ENCODE measurements around the gene PUSL1. TPM values are rescaled to one million over a fixed set of nuclear protein-coding genes. Genes with fewer than 3 reads are reported as not detected.

PUSL1 gene
- total RNA-seq, 1 experiment from 2014 or later = 38.0 TPM

DNA sequence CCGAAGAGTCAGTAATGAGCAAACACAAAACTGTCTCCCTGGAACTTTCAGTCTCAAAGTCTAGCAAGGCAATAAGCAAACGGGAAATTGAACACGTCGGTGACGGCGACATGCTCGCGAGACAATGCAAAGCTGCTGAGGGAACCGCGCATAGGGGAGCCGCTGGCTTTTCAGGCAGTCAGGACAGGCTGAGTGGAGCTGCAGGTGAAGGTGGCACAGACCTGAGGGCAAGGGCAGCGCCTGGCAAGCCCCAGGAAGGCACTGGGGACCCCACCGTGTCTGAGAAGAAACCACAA lies 11.2 kb downstream of the PUSL1 start:
- H3K23ac ChIP-seq (ENCODE audit: insufficient read length, low read depth, low read length) = no peak overlapping the region
- no peak overlapping the region for H3K18ac ChIP-seq (ENCODE audit: insufficient read length, low read depth, low read length)
- H3K56ac ChIP-seq (ENCODE audit: insufficient read length, low read depth, low read length) = no peak overlapping the region
- no peaks in the 10 kb centered on the region for H3K9me3 ChIP-seq (ENCODE audit: control insufficient read depth, low read depth, low read length)
- peaks cover 4% of the 10 kb centered on the region for H3K23me2 ChIP-seq (ENCODE audit: insufficient read length, low read depth, low read length, poor library complexity, severe bottlenecking)
- no peak for DNase-seq
- no peak overlapping the region for H3K14ac ChIP-seq (ENCODE audit: insufficient read depth, low read length)
- no peak overlapping the region for H2BK12ac ChIP-seq (ENCODE audit: insufficient read length, low read depth, low read length)
- H3K9ac ChIP-seq (ENCODE audit: extremely low read depth, insufficient read length, low read length) = no peak overlapping the region
- no peak overlapping the region for H2BK120ac ChIP-seq (ENCODE audit: low read depth, low read length, poor library complexity, severe bottlenecking)
- peaks cover 8% of the 10 kb centered on the region for H3K79me1 ChIP-seq (ENCODE audit: insufficient read depth, low read depth, low read length, poor library complexity, severe bottlenecking)
- H2BK20ac ChIP-seq (ENCODE audit: low read depth, low read length, poor library complexity, severe bottlenecking) = no peak overlapping the region
- no peaks in the 10 kb centered on the region for H3K9me3 Mint-ChIP-seq
- H2AK5ac ChIP-seq (ENCODE audit: insufficient read length, low read length) = no peak overlapping the region
- H3K4me1 ChIP-seq (ENCODE audit: insufficient read depth, low read length) = no peaks in the 10 kb centered on the region; the same call in 1 of the 2 replicates
- H3K4ac ChIP-seq (ENCODE audit: low read depth, low read length) = no peak overlapping the region
- no peak overlapping the region for H2AFZ ChIP-seq (ENCODE audit: low read length)
- H4K91ac ChIP-seq (ENCODE audit: insufficient read length, low read depth, low read length) = no peak overlapping the region
- H4K20me1 ChIP-seq (ENCODE audit: control insufficient read depth, insufficient read depth, insufficient read length) = peaks cover 5% of the 10 kb centered on the region
- no peak overlapping the region for H2BK5ac ChIP-seq (ENCODE audit: insufficient read length, low read length)
- H3K27me3 ChIP-seq (ENCODE audit: insufficient read depth, low read length) = no peaks in the 10 kb centered on the region
- peaks cover 10 to 29% of the 10 kb centered on the region in 2 experiments for H3K4me1 Mint-ChIP-seq
- H3K27ac ChIP-seq (ENCODE audit: insufficient read length, low read depth, low read length) = no peak overlapping the region
- no peak overlapping the region for H4K5ac ChIP-seq (ENCODE audit: insufficient read length, low read depth, low read length)
- H3K27ac Mint-ChIP-seq = no peak overlapping the region
- WGBS (ENCODE audit: extremely low coverage, insufficient read length, low lambda C conversion rate) = no CpG with 5 or more reads among the region's 13 CpGs
- H3K27me3 Mint-ChIP-seq (ENCODE audit: low read depth) = no peaks in the 10 kb centered on the region
- no peak overlapping the region for H3K4me2 ChIP-seq (ENCODE audit: insufficient read depth, insufficient read length, low read length)
- TF ChIP-seq CTCF (conservative IDR thresholded peaks at IDR 0.05) = no peak
- H3K4me3 Mint-ChIP-seq = no peak overlapping the region
- H3T11ph ChIP-seq (ENCODE audit: low read length) = no peak overlapping the region
- no peak overlapping the region for H2BK15ac ChIP-seq (ENCODE audit: low read depth, low read length)
- H4K8ac ChIP-seq (replicated peaks; ENCODE audit: insufficient read length, low read depth, low read length) = no peak overlapping the region
- H3K36me3 Mint-ChIP-seq (ENCODE audit: insufficient read depth in 1 of 3, low read depth in 3 of 3) = peaks cover 16 to 60% (median 50%) of the 10 kb centered on the region in 3 experiments; a peak in 6 of 7 replicates
- peaks cover 17% of the 10 kb centered on the region; the same call in 1 of the 2 replicates for H3K79me2 ChIP-seq (ENCODE audit: insufficient read depth, low read length)

Data from H9 (cell line).